HepG2 (cell line): ENCODE data around the gene RMI1. TPM values are rescaled to one million over a fixed set of nuclear protein-coding genes. Genes with fewer than 3 reads are reported as not detected.
A peak's percentile ranks its signal among the peaks of the same experiment; 100 is the strongest.

ENCODE experiments used
- ATAC-seq: fragments of 200-7000 bp; cut with Tn5 transposase; 3 replicates; pipeline ENCODE4 v1.9.1; 2020; ENCODE audit warnings: mild to moderate bottlenecking, moderate library complexity
- BruUV-seq: library from RNA; stranded (reverse); fragments of 400-500 nt; replicated peaks from 2 replicates; lab custom pipeline; 2021; lab: Mats Ljungman, UMichigan
- CTCF ChIA-PET: fragments of 300-600 bp; formaldehyde crosslinking; extraction: SDS; loops from one replicate; lab custom pipeline; 2021; ENCODE audit warnings: low total read pairs, inconsistent platforms, low intra/inter-chr PET ratio; lab: Yijun Ruan, JAX
- POLR2A ChIA-PET: fragments of 350-600 bp; sonication (Branson Sonifier 250); formaldehyde crosslinking; loops from one replicate; lab custom pipeline; 2020; ENCODE audit warnings: antibody characterized with exemption, inconsistent platforms; lab: Yijun Ruan, JAX
- DNase-seq: peaks from one replicate; pipeline ENCODE4 v3.0.0-alpha.2; 2015; ENCODE audit warnings: low spot score
- FAIRE-seq: peaks from 3 replicates; lab custom pipeline; 2011; peaks lifted over from hg19 to GRCh38; lab: Jason Lieb, UNC
- H2AFZ ChIP-seq: one replicate; pipeline ENCODE4 v1.6.1; 2011; ENCODE audit warnings: low read length, inconsistent platforms
- H3K27ac ChIP-seq: fragments of 300-600 bp; 3 replicates; pipeline ENCODE4 v1.8.0; 2011; ENCODE audit warnings: mixed run types, mild to moderate bottlenecking, mixed read lengths, low read length, inconsistent platforms; ENCODE audit not compliant: insufficient read depth; ENCODE audit errors: extremely low read length
- H3K27me3 ChIP-seq, 2 experiments: fragments of 200-600 bp in 1 of 2; 2 replicates in 1 of 2; 3 replicates in 1 of 2; pipeline versions ENCODE4 v1.6.0 to v1.8.0; 2011; ENCODE audit warnings: low read length in 2 of 2, mild to moderate bottlenecking in 2 of 2, moderate library complexity in 2 of 2, inconsistent platforms in 1 of 2; ENCODE audit not compliant: insufficient read depth in 2 of 2, control insufficient read depth in 1 of 2
- H3K36me3 ChIP-seq, 2 experiments: fragments of 200-600 bp in 1 of 2; replicated peaks in 1 of 2; 2 replicates in 1 of 2; 3 replicates in 1 of 2; pipeline versions ENCODE4 v1.5.1 to v1.8.0; 2011; ENCODE audit warnings: low read length in 2 of 2, inconsistent platforms in 1 of 2; ENCODE audit not compliant: insufficient read depth in 2 of 2, control insufficient read depth in 1 of 2
- H3K4me1 ChIP-seq: 2 replicates; pipeline ENCODE4 v1.5.1; 2012; ENCODE audit warnings: low read length, inconsistent platforms; ENCODE audit not compliant: insufficient read depth
- H3K4me2 ChIP-seq: 2 replicates; pipeline ENCODE4 v1.6.0; 2011; ENCODE audit warnings: low read depth, low read length, inconsistent platforms
- H3K4me3 ChIP-seq, 3 experiments: fragments of 200-600 bp in 1 of 3; sonication (generic), shearing (Covaris generic) in 1 of 3; replicated peaks in 1 of 3; 2 replicates each; pipeline ENCODE4 v1.5.1; 2011 to 2016; ENCODE audit warnings: low read length in 3 of 3, inconsistent platforms in 2 of 3, low read depth in 2 of 3, mild to moderate bottlenecking in 2 of 3, control low read depth in 1 of 3, mixed read lengths in 1 of 3; ENCODE audit not compliant: insufficient read depth in 1 of 3
- H3K79me2 ChIP-seq: one replicate; pipeline ENCODE4 v1.6.1; 2011; ENCODE audit warnings: low read length, inconsistent platforms; ENCODE audit not compliant: insufficient read depth
- H3K9ac ChIP-seq: 2 replicates; pipeline ENCODE4 v1.6.0; 2011; ENCODE audit warnings: mild to moderate bottlenecking, low read depth, low read length, inconsistent platforms; ENCODE audit not compliant: insufficient read depth
- H3K9me3 ChIP-seq: 2 replicates; pipeline ENCODE4 v1.5.1; 2012; ENCODE audit warnings: mild to moderate bottlenecking, low read length
- H4K20me1 ChIP-seq: 2 replicates; pipeline ENCODE4 v1.6.0; 2011; ENCODE audit warnings: inconsistent platforms, mild to moderate bottlenecking, low read length, moderate library complexity; ENCODE audit not compliant: insufficient read depth
- AGO2 ChIP-seq: fragments of 200-400 bp; formaldehyde crosslinking; optimal IDR thresholded peaks from 2 replicates; pipeline ENCODE3; 2017; ENCODE audit warnings: mild to moderate bottlenecking, low read depth, low read length, moderate library complexity
- ETV5 ChIP-seq: IDR thresholded peaks from 2 replicates; pipeline ENCODE4 v1.6.1; 2018; ENCODE audit warnings: missing biosample characterization, missing genetic modification reagents, inconsistent platforms, borderline replicate concordance
- JUNB ChIP-seq: sonication (generic); formaldehyde crosslinking; IDR thresholded peaks from 2 replicates; pipeline ENCODE4 v1.8.0; 2022; ENCODE audit warnings: missing genetic modification reagents, mild to moderate bottlenecking, borderline replicate concordance
- PAF1 ChIP-seq: IDR thresholded peaks from 2 replicates; pipeline ENCODE4 v1.6.1; 2016; ENCODE audit warnings: missing genetic modification reagents, missing compliant biosample characterization
- POLR2G ChIP-seq: fragments of 200-400 bp; formaldehyde crosslinking; IDR thresholded peaks from 2 replicates; pipeline ENCODE4 v1.6.1; 2018; ENCODE audit warnings: mild to moderate bottlenecking, low read depth, low read length, moderate library complexity
- RBM22 ChIP-seq: fragments of 200-400 bp; formaldehyde crosslinking; optimal IDR thresholded peaks from 2 replicates; pipeline ENCODE3; 2017; ENCODE audit warnings: mild to moderate bottlenecking, low read length, moderate library complexity
- ZNF766 ChIP-seq: sonication (generic); formaldehyde crosslinking; IDR thresholded peaks from 2 replicates; pipeline ENCODE4 v1.5.0; 2020; ENCODE audit warnings: missing genetic modification reagents, borderline replicate concordance
- ZSCAN30 ChIP-seq: sonication (generic); formaldehyde crosslinking; IDR thresholded peaks from 2 replicates; pipeline ENCODE4 v1.5.0; 2020; ENCODE audit warnings: mild to moderate bottlenecking, missing genetic modification reagents
- WGBS: methylation state at CpG from one replicate; pipeline ENCODE4 v1.1.6; 2017; ENCODE audit warnings: low lambda C conversion rate; 5-methylcytosine and 5-hydroxymethylcytosine counted together
- in situ Hi-C: cut with HindIII; loops from 2 replicates; pipeline ENCODE4 v1.10.0; 2017; ENCODE audit warnings: low pct_unique_long_range_greater_than_20kb; ENCODE audit not compliant: extremely low pct_ligation_motif_present
- intact Hi-C: fragments of 100-400 bp; cut with micrococcal nuclease; formaldehyde crosslinking; loops from one replicate; pipeline ENCODE4 v1.10.0; 2022; ENCODE audit not compliant: unreplicated experiment
- polyA plus RNA-seq, 8 experiments: library from polyadenylated mRNA; depleted of rRNA in 3 of 8; stranded (reverse) in 7 of 8; unstranded in 1 of 8; fragments of >200 nt; fragmentation: Illumina TruSeq in 4 of 8; extraction: Trizol in 4 of 8; gene quantifications; 2 replicates each; pipeline versions ENCODE4 v1.2.1 to v1.2.3, GENCODE V29; 2011 to 2016; ENCODE audit warnings: low read depth in 4 of 8, missing spikeins in 1 of 8, mixed read lengths in 1 of 8; ENCODE audit not compliant: insufficient read depth in 1 of 8
- total RNA-seq, 5 experiments: library from RNA; depleted of rRNA; stranded (reverse); fragments of >200 nt; fragmentation: Illumina TruSeq; extraction: Trizol; gene quantifications; 2 replicates each; pipeline ENCODE4 v1.2.3, GENCODE V29; 2016; ENCODE audit warnings: low read depth in 1 of 5

RMI1 gene
- total and polyA plus RNA-seq, 2 of the 13 experiments (the other 11 are each of a cell fraction or from before 2014, with no cell fraction given): 0.54 to 3.7 TPM

DNA sequence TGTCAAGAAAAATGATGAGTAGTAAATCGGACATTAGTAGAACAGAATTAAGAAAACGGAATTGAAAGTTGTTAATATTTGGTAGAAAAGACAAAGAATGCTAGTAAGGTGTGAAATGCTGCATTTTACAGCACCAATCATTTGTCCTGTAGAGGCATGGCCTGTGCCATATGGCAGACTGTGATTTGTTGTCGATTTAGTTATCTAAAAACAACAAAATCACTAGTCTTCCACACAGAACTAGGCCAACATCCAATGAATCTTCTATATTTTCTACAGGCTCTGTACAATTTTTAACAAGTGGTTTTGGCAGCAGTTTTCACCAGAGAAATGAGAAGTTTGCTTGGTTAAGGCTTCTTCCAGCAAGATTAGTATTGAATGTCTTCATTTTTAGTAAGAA lies 11.0 kb upstream of the RMI1 start:
- FAIRE-seq: no peak
- ATAC-seq: no peak
- in situ Hi-C loops: no loop called here

DNA sequence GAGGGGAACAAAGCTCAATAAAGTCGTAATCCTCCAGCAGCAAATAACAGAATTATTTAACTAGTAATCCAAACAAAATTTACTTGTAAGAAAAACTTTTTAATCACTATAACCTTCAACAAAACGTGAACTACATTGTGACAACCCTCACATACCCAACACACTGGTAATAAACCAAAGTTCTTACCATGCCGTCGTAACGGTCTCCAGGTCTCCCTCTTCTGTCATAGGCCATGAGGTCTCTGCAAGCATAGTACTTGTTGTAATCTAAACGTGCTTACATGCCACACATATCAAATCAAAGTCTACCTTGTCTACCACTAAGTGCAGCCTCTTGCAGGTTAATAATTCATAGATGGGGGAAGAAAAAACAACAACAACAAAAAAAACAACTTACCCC lies 9.1 kb upstream of the RMI1 start:
- Histone ChIP-seq H3K79me2 (peaks cover 39% of the 10 kb centered on the region), H3K4me2 (no peak overlapping the region), H2AFZ (no peak overlapping the region), H4K20me1 (peaks cover 55% of the 10 kb centered on the region), H3K4me1 (peaks cover 36% of the 10 kb centered on the region), H3K9me3 (no peaks in the 10 kb centered on the region), H3K36me3 (peaks cover 12 to 76% of the 10 kb centered on the region in 2 experiments), H3K9ac (no peak overlapping the region), H3K4me3 (no peak overlapping the region), H3K27me3 (no peaks in the 10 kb centered on the region), H3K27ac (no peak overlapping the region)
- ChIA-PET CTCF (no interaction called here), POLR2A (interaction anchor here (1.5 kb wide), 1 partner anchor 9 kb away, joined by 7 read pairs; the partner anchor contains the start of genes HNRNPK and RMI1)
- DNase-seq (no peak), ATAC-seq (peak; percentile 25), FAIRE-seq (no peak)
- intact Hi-C loops (no loop called here), in situ Hi-C loops (no loop called here)
- no peak for TF ChIP-seq ETV5
- peak; percentile 51; the same call in 1 of the 2 replicates for TF ChIP-seq PAF1 (CRISPR knock-in tag)
- TF ChIP-seq RBM22: peak; percentile 60
- no TSS peak for BruUV-seq
- 93% methylated on average over 6 of the region's 6 CpGs for WGBS

More for the DNA sequence above, 11.0 kb upstream of the RMI1 start:
- Histone ChIP-seq H3K4me2 (no peak overlapping the region), H3K36me3 (peaks cover 7 to 57% of the 10 kb centered on the region in 2 experiments), H4K20me1 (peaks cover 38% of the 10 kb centered on the region), H3K27ac (no peak overlapping the region), H3K27me3 (no peaks in the 10 kb centered on the region), H2AFZ (no peak overlapping the region), H3K79me2 (peaks cover 20% of the 10 kb centered on the region), H3K9ac (no peak overlapping the region), H3K4me1 (peaks cover 17% of the 10 kb centered on the region), H3K4me3 (no peak overlapping the region), H3K9me3 (no peaks in the 10 kb centered on the region)
- CTCF ChIA-PET: no interaction called here
- TF ChIP-seq AGO2: peak; percentile 60
- no peak for TF ChIP-seq ZNF766 (CRISPR knock-in tag)
- TF ChIP-seq POLR2G: no peak
- no peak for TF ChIP-seq ZSCAN30 (CRISPR knock-in tag)
- TF ChIP-seq RBM22: peak; percentile 73
- TF ChIP-seq JUNB: no peak
- 96% methylated on average over 3 of the region's 3 CpGs for WGBS
- POLR2A ChIA-PET: interaction anchor here (1.4 kb wide), 1 partner anchor 11 kb away, joined by 5 read pairs; the partner anchor contains the start of genes HNRNPK and RMI1
- intact Hi-C loops: no loop called here
- DNase-seq: no peak
- BruUV-seq: no TSS peak
